Globus pallidus (tissue), 1 donor: ENCODE measurements around the gene GUCA2B.

Experiments used
- DNase-seq: peaks from one replicate; pipeline ENCODE4 v3.0.0-alpha.2; 2015; ENCODE audit warnings: low spot score

GUCA2B gene

GRCh38 chr1:42189931-42190853, 37.0 kb downstream of the GUCA2B start:
- no peak for DNase-seq

- no peak for DNase-seq
Observed at GRCh38 chr1:42191319-42191718, 38.1 kb downstream of the GUCA2B start.

GRCh38 chr1:42192106-42192505, 38.9 kb downstream of the GUCA2B start:
- no peak for DNase-seq

- DNase-seq, result no peak
Observed at GRCh38 chr1:42195841-42196240, 42.6 kb downstream of the GUCA2B start.

GRCh38 chr1:42198251-42198650, 45.0 kb downstream of the GUCA2B start:
- DNase-seq, result no peak

GRCh38 chr1:42201986-42202385, 48.8 kb downstream of the GUCA2B start:
- no peak for DNase-seq
